Epithelial cell of prostate (primary cell): ENCODE measurements around the gene GPR3.

Source experiments
- DNase-seq: peaks from one replicate; pipeline ENCODE4 v3.0.0-alpha.2; 2011; ENCODE audit warnings: low read depth, low spot score
- H3K27ac ChIP-seq: fragments of 450-650 bp; 2 replicates; pipeline ENCODE4 v1.5.1; 2017; ENCODE audit warnings: mild to moderate bottlenecking

GPR3 gene

GRCh38 chr1:27392096-27392777 lies at the start of gene GPR3:
TSS of gene GPR3 (plus strand) at chr1:27392622. CDS start at chr1:27393799, 1,177 bp downstream.
- H3K27ac ChIP-seq = peak within 1 kb of the TSS; percentile 13
- DNase-seq = no peak

DNA sequence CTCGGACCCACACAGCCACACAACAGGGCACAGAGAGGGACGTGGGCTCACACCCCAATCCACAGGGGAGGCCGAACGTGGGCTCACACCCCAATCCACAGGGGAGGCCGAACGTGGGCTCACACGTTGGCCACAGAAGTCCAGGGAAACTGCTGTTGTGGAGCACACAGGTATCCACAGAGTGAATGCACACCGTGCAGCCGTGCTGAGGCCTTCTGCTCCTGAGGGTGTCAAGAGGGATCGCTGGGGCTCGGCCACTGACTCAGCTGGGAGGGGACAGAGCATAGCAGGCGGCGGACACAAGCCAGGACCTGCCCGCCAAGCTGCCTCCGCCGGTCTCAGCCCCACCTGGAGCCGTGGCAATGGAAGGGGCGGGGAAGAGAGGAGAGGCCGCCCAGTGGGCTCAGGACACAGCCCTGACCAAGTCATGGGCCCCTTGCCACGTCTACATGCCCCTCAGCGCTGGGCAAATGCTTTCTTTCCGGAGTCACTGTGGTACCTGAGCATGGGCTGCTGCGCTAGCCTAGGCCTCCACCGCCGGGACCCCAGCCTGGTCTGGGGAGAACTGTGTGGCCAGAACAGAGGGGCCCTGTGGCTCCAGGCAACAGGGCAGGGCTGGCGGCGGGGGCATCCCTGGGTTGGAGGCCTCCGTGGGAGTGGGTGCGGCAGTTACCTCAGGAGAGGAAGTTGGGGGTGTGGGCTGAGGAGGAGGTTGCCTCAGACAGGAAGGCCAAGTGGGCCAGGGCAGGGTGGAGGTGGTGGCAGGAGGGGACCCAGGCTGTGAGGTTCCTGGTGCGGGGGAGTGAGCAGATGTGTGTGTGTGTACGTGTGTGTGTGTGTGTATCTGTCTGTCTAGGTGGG lies 49.4 kb upstream of the GPR3 start:
- DNase-seq = peak; percentile 87
- H3K27ac ChIP-seq = peak overlapping the region; percentile 94

DNA sequence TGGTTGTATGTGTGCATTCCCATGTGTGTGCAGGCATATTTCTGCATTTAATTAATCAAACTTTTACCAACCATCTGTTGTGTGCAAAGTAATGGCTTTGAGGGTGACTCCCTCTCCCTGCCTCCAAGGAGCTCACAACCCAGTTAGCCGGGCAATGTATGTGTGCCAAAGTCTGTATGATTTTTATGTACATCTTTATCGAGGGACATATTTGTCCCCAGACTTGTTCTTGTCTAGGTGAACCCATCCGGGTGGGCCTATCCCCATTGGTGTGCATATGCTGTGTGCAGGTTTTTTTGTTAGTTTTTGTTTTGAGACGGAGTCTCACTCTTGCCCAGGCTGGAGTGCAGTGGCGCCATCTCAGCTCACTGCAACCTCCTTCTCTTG lies 48.8 kb upstream of the GPR3 start:
- no peak for DNase-seq
- H3K27ac ChIP-seq = peak overlapping the region; percentile 94

DNA sequence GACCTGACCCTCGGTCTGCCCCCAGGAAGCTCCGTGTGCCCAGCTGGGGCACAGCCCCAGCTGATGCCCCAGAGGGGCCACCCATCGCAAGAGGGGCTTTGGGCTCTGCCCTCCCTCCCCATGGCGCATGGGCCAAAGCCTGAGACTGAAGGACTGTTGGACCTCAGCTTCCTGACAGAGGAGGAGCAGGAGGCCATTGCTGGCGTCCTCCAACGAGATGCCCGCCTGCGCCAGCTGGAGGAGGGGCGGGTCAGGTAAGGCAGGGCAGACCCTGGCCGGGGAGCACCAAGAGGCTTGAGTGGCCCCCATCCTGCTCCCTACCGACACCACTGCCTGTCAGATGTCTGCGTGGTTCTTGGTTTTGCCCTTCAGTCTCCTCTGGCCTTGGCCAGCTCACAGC lies 47.1 kb upstream of the GPR3 start:
- no peak for DNase-seq
- no peak overlapping the region for H3K27ac ChIP-seq

DNA sequence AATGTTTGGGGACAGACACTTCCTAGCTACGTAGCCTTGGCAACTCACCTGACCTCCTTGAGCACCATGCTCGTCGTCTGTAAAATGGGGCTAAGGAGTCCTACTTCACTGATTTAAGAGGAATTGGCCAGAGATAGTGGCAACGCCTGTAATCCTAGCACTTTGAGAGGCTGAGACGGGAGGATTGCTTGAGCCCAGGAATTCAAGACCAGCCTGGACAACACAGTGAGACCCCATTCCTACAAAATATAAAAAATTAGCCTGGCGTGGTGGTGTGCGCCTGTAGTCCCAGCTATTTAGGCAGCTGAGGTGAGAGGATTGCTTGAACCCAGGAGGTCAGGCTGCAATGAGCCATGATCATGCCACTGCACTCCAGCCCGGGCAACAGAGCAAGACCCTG lies 46.1 kb upstream of the GPR3 start:
- H3K27ac ChIP-seq = no peak overlapping the region
- no peak for DNase-seq

GRCh38 chr1:27346991-27347624 lies 45.3 kb upstream of the GPR3 start:
- no peak overlapping the region for H3K27ac ChIP-seq
- no peak for DNase-seq

DNA sequence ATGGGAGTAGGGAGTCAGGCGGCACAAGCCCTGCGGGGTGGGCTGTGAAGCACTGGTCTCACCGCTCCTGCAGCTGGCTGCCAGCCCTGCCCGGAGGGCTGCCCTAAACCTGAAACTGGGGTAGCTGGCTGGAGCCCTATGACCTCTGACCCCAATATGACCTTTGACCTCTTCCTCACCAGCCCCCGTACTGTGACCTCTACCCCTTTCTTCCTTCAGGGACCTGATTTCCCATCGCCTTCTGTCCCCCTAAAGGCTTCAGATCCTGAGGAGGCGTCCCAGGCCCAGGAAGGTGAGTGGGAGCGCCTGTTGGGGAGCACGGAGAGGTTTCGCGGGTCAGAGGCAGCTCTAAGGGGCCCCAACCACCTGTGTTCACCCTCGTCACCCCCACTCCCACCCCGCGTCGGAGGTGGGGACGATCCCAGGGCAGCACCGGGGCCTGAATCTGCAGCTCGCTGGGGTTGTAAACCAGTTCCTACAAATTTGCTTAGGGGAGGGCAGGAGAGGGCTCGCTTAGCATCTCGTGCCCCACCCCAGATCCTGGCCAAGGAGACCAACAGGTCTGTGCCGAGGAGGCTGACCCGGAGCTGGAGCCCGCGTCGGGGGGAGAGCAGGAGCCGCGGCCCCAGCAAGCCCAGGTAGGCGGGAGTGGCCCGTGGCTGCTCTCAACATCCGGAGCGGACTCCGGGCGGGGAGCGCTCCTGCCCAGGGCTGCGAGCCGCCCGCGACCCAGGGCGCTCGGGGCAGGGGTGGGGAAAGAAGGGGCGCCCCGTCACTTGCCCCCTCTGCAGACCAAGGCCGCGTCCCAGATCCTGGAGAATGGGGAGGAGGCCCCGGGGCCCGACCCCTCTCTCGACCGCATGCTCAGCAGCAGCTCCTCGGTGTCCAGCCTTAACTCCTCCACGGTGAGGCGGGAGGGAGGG lies 43.3 kb upstream of the GPR3 start:
- peak overlapping the region; percentile 37 for H3K27ac ChIP-seq
- DNase-seq = no peak

DNA sequence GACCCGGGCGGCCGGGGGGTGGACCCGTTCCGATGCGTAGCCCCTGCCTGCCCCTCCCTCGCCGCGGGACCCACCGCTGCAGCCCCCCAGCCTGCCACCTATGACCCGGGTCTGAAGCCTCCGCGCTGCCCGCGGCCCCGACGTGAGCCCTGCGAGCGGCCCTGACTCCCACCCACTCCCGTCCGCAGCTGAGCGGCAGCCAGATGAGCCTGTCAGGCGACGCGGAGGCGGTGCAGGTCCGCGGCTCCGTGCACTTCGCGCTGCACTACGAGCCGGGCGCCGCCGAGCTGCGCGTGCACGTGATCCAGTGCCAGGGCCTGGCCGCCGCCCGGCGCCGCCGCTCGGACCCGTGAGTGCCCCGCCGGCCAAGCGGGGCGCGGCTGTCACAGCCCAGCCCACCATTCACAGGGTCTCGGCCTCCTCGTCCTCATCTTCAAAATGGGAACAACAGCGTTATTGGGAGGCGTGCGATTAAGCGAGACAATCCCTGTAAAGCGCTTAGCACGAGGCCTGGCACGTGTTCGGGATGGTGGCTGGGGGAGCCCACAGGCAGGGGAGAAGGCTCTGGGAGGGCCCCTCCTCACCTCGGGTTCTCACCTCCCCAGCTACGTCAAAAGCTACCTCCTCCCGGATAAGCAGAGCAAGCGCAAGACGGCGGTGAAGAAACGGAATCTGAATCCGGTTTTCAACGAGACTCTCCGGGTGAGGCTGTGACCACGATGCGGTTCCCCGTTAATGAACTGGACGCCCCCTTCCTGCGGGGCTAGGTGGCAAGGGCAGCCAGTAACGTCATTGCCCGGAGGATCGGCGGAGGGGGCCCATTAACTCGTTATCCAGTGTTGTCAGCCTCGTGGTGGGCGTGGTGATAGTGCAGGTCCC lies 42.4 kb upstream of the GPR3 start:
- H3K27ac ChIP-seq = no peak overlapping the region
- DNase-seq = no peak

DNA sequence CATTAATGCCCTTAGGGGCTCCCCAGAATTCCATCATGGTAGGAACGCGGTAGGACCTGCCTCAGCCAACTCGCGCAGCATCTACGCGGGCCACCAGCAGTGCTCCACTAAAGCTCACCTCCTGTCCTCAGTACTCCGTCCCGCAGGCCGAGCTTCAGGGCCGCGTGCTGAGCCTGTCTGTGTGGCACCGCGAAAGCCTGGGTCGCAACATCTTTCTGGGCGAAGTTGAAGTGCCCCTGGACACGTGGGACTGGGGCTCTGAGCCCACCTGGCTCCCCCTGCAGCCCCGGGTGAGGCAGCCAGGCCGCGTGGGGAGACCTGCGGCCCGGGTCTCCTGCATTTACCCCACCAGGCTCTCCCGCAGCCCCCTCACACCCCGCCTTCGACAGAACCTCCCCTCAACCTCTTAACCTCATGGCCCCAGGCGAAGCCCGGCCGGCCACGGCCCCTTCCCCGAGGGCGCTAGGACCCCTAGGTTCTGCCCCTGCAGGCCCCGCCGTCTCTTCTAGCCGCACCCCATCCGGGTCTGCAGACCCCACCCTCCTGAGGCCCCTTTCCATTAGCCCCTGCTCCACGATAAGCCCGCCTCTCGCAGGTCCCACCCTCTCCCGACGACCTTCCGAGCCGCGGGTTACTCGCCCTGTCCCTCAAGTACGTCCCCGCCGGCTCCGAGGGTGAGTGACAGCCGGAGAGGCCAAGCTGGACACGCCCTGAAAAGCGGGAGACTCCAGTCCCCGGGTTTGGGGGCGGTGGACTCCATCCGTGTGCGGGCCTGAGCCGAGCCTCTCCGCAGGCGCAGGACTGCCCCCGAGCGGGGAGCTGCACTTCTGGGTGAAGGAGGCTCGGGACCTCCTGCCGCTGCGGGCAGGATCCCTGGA lies 41.5 kb upstream of the GPR3 start:
- DNase-seq = no peak
- no peak overlapping the region for H3K27ac ChIP-seq

GRCh38 chr1:27351541-27352107 lies 40.8 kb upstream of the GPR3 start:
- no peak overlapping the region for H3K27ac ChIP-seq
- no peak for DNase-seq

DNA sequence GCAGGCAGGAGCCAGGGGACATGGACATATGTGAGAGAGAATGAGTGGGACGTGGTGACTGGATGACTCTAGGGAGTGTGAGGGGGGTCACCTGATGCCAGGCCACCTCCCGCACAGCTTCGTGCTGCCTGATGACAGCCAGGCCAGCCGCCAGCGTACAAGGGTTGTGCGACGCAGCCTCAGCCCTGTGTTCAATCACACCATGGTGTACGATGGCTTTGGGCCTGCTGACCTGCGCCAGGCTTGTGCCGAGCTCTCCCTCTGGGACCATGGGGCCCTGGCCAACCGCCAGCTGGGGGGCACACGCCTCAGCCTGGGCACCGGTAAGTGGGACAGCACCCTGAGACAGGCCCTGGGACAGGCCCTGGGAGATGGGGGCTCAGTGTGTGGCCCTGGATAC lies 39.3 kb upstream of the GPR3 start:
- no peak for DNase-seq
- no peak overlapping the region for H3K27ac ChIP-seq

DNA sequence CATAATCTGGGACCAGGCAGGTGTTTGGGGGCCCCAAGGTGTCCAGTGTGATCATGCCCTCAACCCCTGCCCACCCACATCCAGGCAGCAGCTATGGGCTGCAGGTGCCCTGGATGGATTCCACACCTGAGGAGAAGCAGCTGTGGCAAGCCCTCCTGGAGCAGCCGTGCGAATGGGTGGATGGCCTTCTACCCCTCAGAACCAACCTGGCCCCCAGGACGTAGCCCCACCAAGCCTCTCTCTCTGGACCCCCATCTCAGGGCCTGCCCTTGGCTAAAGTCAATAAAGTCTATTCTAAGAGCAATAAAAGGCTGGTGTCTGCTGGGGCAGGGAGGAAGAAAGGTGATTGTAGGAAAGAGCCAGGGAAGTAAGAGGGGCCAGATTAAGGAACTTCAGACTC lies 38.8 kb upstream of the GPR3 start:
- H3K27ac ChIP-seq = no peak overlapping the region
- DNase-seq = no peak

DNA sequence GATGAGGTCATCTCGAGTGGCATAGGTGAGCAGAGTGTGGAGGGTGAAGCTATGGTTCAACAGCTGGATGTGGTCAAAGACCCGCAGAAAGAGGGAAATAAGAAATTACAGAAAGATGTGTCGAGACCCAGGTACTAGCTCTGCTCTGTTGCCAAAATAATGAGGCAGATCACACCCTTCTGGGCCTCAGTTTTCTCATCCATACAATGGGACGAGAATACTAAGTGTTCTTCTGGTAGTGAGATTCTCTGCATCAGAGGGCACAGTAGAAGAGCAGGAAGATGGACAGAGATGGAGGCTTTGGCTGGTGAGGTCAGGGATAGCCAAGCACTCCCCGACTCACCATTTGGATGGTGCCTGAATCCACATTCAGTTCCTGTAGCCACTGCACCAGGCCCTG lies 36.7 kb upstream of the GPR3 start:
- H3K27ac ChIP-seq = no peak overlapping the region
- DNase-seq = no peak

- H3K27ac ChIP-seq = no peak overlapping the region
- DNase-seq = no peak
These were observed 36.2 kb upstream of the GPR3 start for GRCh38 chr1:27356277-27356618.

DNA sequence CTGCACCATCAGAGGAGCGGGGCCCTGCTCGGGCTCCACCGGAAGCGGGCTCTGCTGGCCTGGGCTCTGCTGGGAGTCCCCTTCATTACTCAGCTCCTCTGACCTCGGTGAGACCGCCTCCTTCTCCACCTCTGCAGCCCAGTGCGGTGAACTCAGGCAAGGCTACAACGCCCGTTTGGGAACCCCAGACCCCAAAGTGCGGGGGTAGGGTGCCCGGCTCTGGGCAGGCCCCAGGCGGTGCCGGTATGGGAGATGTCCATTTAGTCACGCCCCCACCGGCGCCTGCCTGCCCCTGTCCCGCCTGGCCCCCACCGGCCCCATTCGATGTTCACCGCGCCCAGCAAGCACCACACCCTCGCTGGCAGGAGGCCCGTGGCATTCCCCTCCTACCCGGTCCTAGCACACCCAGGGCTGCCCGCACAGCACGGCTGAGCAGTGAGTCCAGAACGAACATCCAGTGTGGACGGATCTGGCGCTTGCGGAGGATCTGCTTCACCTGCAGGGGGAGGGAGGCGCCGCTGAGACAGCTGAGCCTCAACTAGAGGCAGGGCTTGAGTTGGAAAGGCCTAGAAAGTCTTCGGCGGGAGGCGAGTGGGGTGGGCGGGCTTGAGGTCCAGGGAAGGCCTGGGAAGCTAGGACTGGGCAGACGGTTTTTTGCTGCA lies 35.7 kb upstream of the GPR3 start:
- no peak for DNase-seq
- H3K27ac ChIP-seq = no peak overlapping the region

GRCh38 chr1:27357281-27358037 lies 35.0 kb upstream of the GPR3 start:
- H3K27ac ChIP-seq = no peak overlapping the region
- no peak for DNase-seq
